Measurements from ENCODE around the gene TMEM108.

TMEM108 gene

GRCh38 chr3:133077688-133078087 is 39.5 kb downstream of the TMEM108 start:
- H3K4me1 ChIP-seq (ENCODE audit: control insufficient read depth in 5 of 5, insufficient read depth in 5 of 5, low read length in 5 of 5) = no peaks in the 10 kb centered on the region
- no peak overlapping the region for H3K4me3 ChIP-seq (ENCODE audit: low read depth in 1 of 5, low read length in 5 of 5)
- H3K36me3 ChIP-seq (ENCODE audit: control insufficient read depth in 5 of 5, insufficient read depth in 5 of 5, low read length in 5 of 5) = no peaks in the 10 kb centered on the region
- H3K27ac ChIP-seq (ENCODE audit: low read depth, low read length) = no peak overlapping the region
- peaks cover 0 to 8% (median 4%) of the 10 kb centered on the region in 5 donors for H3K9me3 ChIP-seq (ENCODE audit: control insufficient read depth in 5 of 5, low read length in 5 of 5)
- no peaks in the 10 kb centered on the region for H3K27me3 ChIP-seq (ENCODE audit: control insufficient read depth in 5 of 5, insufficient read depth in 4 of 5, low read length in 5 of 5)
- H3K9ac ChIP-seq (ENCODE audit: low read length in 5 of 5) = no peak overlapping the region

- Histone ChIP-seq H3K4me1 (ENCODE audit: control insufficient read depth in 5 of 5, insufficient read depth in 5 of 5, low read length in 5 of 5) (no peaks in the 10 kb centered on the region), H3K9ac (ENCODE audit: low read length in 5 of 5) (no peak overlapping the region), H3K4me3 (ENCODE audit: low read depth in 1 of 5, low read length in 5 of 5) (no peak overlapping the region), H3K27me3 (ENCODE audit: control insufficient read depth in 5 of 5, insufficient read depth in 4 of 5, low read length in 5 of 5) (no peaks in the 10 kb centered on the region), H3K9me3 (ENCODE audit: control insufficient read depth in 5 of 5, low read length in 5 of 5) (peaks cover 0 to 8% (median 4%) of the 10 kb centered on the region in 5 donors), H3K27ac (ENCODE audit: low read depth, low read length) (no peak overlapping the region), H3K36me3 (ENCODE audit: control insufficient read depth in 5 of 5, insufficient read depth in 5 of 5, low read length in 5 of 5) (no peaks in the 10 kb centered on the region)
These were observed 41.4 kb downstream of the TMEM108 start for GRCh38 chr3:133079621-133080020.

- H3K9ac ChIP-seq (ENCODE audit: low read length in 5 of 5) = no peak overlapping the region
- H3K9me3 ChIP-seq (ENCODE audit: control insufficient read depth in 5 of 5, low read length in 5 of 5) = peaks cover 0 to 8% (median 4%) of the 10 kb centered on the region in 5 donors
- no peak overlapping the region for H3K27ac ChIP-seq (ENCODE audit: low read depth, low read length)
- no peaks in the 10 kb centered on the region for H3K27me3 ChIP-seq (ENCODE audit: control insufficient read depth in 5 of 5, insufficient read depth in 4 of 5, low read length in 5 of 5)
- H3K4me3 ChIP-seq (ENCODE audit: low read depth in 1 of 5, low read length in 5 of 5) = no peak overlapping the region
- no peaks in the 10 kb centered on the region for H3K36me3 ChIP-seq (ENCODE audit: control insufficient read depth in 5 of 5, insufficient read depth in 5 of 5, low read length in 5 of 5)
- no peaks in the 10 kb centered on the region for H3K4me1 ChIP-seq (ENCODE audit: control insufficient read depth in 5 of 5, insufficient read depth in 5 of 5, low read length in 5 of 5)
These were observed 42.8 kb downstream of the TMEM108 start for GRCh38 chr3:133081016-133081415.

- no peaks in the 10 kb centered on the region for H3K27me3 ChIP-seq (ENCODE audit: control insufficient read depth in 5 of 5, insufficient read depth in 4 of 5, low read length in 5 of 5)
- H3K9me3 ChIP-seq (ENCODE audit: control insufficient read depth in 5 of 5, low read length in 5 of 5) = peaks cover 0 to 8% (median 4%) of the 10 kb centered on the region in 5 donors
- H3K27ac ChIP-seq (ENCODE audit: low read depth, low read length) = no peak overlapping the region
- no peak overlapping the region for H3K9ac ChIP-seq (ENCODE audit: low read length in 5 of 5)
- H3K4me3 ChIP-seq (ENCODE audit: low read depth in 1 of 5, low read length in 5 of 5) = no peak overlapping the region
- no peaks in the 10 kb centered on the region for H3K4me1 ChIP-seq (ENCODE audit: control insufficient read depth in 5 of 5, insufficient read depth in 5 of 5, low read length in 5 of 5)
- H3K36me3 ChIP-seq (ENCODE audit: control insufficient read depth in 5 of 5, insufficient read depth in 5 of 5, low read length in 5 of 5) = no peaks in the 10 kb centered on the region
These were observed 45.2 kb downstream of the TMEM108 start for GRCh38 chr3:133083395-133083794.

- Histone ChIP-seq H3K27ac (ENCODE audit: low read depth, low read length) (no peak overlapping the region), H3K36me3 (ENCODE audit: control insufficient read depth in 5 of 5, insufficient read depth in 5 of 5, low read length in 5 of 5) (no peaks in the 10 kb centered on the region), H3K4me1 (ENCODE audit: control insufficient read depth in 5 of 5, insufficient read depth in 5 of 5, low read length in 5 of 5) (no peaks in the 10 kb centered on the region), H3K4me3 (ENCODE audit: low read depth in 1 of 5, low read length in 5 of 5) (no peak overlapping the region), H3K27me3 (ENCODE audit: control insufficient read depth in 5 of 5, insufficient read depth in 4 of 5, low read length in 5 of 5) (no peaks in the 10 kb centered on the region), H3K9me3 (ENCODE audit: control insufficient read depth in 5 of 5, low read length in 5 of 5) (no peaks in the 10 kb centered on the region), H3K9ac (ENCODE audit: low read length in 5 of 5) (no peak overlapping the region)
These were observed 51.8 kb downstream of the TMEM108 start for GRCh38 chr3:133089906-133090485.

GRCh38 chr3:133092681-133093080 is 54.5 kb downstream of the TMEM108 start:
- H3K9me3 ChIP-seq (ENCODE audit: control insufficient read depth in 5 of 5, low read length in 5 of 5) = no peaks in the 10 kb centered on the region
- no peaks in the 10 kb centered on the region for H3K36me3 ChIP-seq (ENCODE audit: control insufficient read depth in 5 of 5, insufficient read depth in 5 of 5, low read length in 5 of 5)
- no peak overlapping the region for H3K4me3 ChIP-seq (ENCODE audit: low read depth in 1 of 5, low read length in 5 of 5)
- no peak overlapping the region for H3K9ac ChIP-seq (ENCODE audit: low read length in 5 of 5)
- no peaks in the 10 kb centered on the region for H3K27me3 ChIP-seq (ENCODE audit: control insufficient read depth in 5 of 5, insufficient read depth in 4 of 5, low read length in 5 of 5)
- H3K4me1 ChIP-seq (ENCODE audit: control insufficient read depth in 5 of 5, insufficient read depth in 5 of 5, low read length in 5 of 5) = no peaks in the 10 kb centered on the region
- H3K27ac ChIP-seq (ENCODE audit: low read depth, low read length) = no peak overlapping the region

GRCh38 chr3:133093366-133093765 is 55.2 kb downstream of the TMEM108 start:
- Histone ChIP-seq H3K4me3 (ENCODE audit: low read depth in 1 of 5, low read length in 5 of 5) (no peak overlapping the region), H3K9ac (ENCODE audit: low read length in 5 of 5) (no peak overlapping the region), H3K27me3 (ENCODE audit: control insufficient read depth in 5 of 5, insufficient read depth in 4 of 5, low read length in 5 of 5) (no peaks in the 10 kb centered on the region), H3K27ac (ENCODE audit: low read depth, low read length) (no peak overlapping the region), H3K4me1 (ENCODE audit: control insufficient read depth in 5 of 5, insufficient read depth in 5 of 5, low read length in 5 of 5) (no peaks in the 10 kb centered on the region), H3K36me3 (ENCODE audit: control insufficient read depth in 5 of 5, insufficient read depth in 5 of 5, low read length in 5 of 5) (no peaks in the 10 kb centered on the region), H3K9me3 (ENCODE audit: control insufficient read depth in 5 of 5, low read length in 5 of 5) (no peaks in the 10 kb centered on the region)

GRCh38 chr3:133096900-133097613 is 58.9 kb downstream of the TMEM108 start:
- Histone ChIP-seq H3K9me3 (ENCODE audit: control insufficient read depth in 5 of 5, low read length in 5 of 5) (no peaks in the 10 kb centered on the region), H3K4me3 (ENCODE audit: low read depth in 1 of 5, low read length in 5 of 5) (no peak overlapping the region)

GRCh38 chr3:133103706-133104105 is 65.5 kb downstream of the TMEM108 start:
- H3K9ac ChIP-seq (ENCODE audit: low read length in 5 of 5) = no peak overlapping the region

More at GRCh38 chr3:133096900-133097613, 58.9 kb downstream of the TMEM108 start:
- Histone ChIP-seq H3K36me3 (ENCODE audit: control insufficient read depth in 5 of 5, insufficient read depth in 5 of 5, low read length in 5 of 5) (no peaks in the 10 kb centered on the region), H3K27me3 (ENCODE audit: control insufficient read depth in 5 of 5, insufficient read depth in 4 of 5, low read length in 5 of 5) (no peaks in the 10 kb centered on the region), H3K27ac (ENCODE audit: low read depth, low read length) (no peak overlapping the region), H3K9ac (ENCODE audit: low read length in 5 of 5) (no peak overlapping the region), H3K4me1 (ENCODE audit: control insufficient read depth in 5 of 5, insufficient read depth in 5 of 5, low read length in 5 of 5) (no peaks in the 10 kb centered on the region)

GRCh38 chr3:133106169-133106568 is 68.0 kb downstream of the TMEM108 start:
- Histone ChIP-seq H3K4me3 (ENCODE audit: low read depth in 1 of 5, low read length in 5 of 5) (no peak overlapping the region), H3K9ac (ENCODE audit: low read length in 5 of 5) (no peak overlapping the region), H3K9me3 (ENCODE audit: control insufficient read depth in 5 of 5, low read length in 5 of 5) (no peaks in the 10 kb centered on the region), H3K36me3 (ENCODE audit: control insufficient read depth in 5 of 5, insufficient read depth in 5 of 5, low read length in 5 of 5) (no peaks in the 10 kb centered on the region), H3K27me3 (ENCODE audit: control insufficient read depth in 5 of 5, insufficient read depth in 4 of 5, low read length in 5 of 5) (no peaks in the 10 kb centered on the region), H3K4me1 (ENCODE audit: control insufficient read depth in 5 of 5, insufficient read depth in 5 of 5, low read length in 5 of 5) (no peaks in the 10 kb centered on the region), H3K27ac (ENCODE audit: low read depth, low read length) (no peak overlapping the region)

More at GRCh38 chr3:133103706-133104105, 65.5 kb downstream of the TMEM108 start:
- Histone ChIP-seq H3K4me3 (ENCODE audit: low read depth in 1 of 5, low read length in 5 of 5) (no peak overlapping the region), H3K9me3 (ENCODE audit: control insufficient read depth in 5 of 5, low read length in 5 of 5) (no peaks in the 10 kb centered on the region), H3K27ac (ENCODE audit: low read depth, low read length) (no peak overlapping the region), H3K36me3 (ENCODE audit: control insufficient read depth in 5 of 5, insufficient read depth in 5 of 5, low read length in 5 of 5) (no peaks in the 10 kb centered on the region), H3K27me3 (ENCODE audit: control insufficient read depth in 5 of 5, insufficient read depth in 4 of 5, low read length in 5 of 5) (no peaks in the 10 kb centered on the region), H3K4me1 (ENCODE audit: control insufficient read depth in 5 of 5, insufficient read depth in 5 of 5, low read length in 5 of 5) (no peaks in the 10 kb centered on the region)
